GM12874 (cell line): ENCODE measurements around the gene BIN1.

ENCODE experiments used
- CTCF ChIP-seq: IDR thresholded peaks from 2 replicates; pipeline ENCODE4 v1.5.1; 2011; ENCODE audit warnings: low read depth, mild to moderate bottlenecking, control low read depth, low read length, moderate library complexity; ENCODE audit not compliant: insufficient read depth

Gene BIN1

GRCh38 chr2:127070221-127070620 lies 36.7 kb downstream of the BIN1 start:
- TF ChIP-seq CTCF, result no peak

- TF ChIP-seq CTCF, result no peak
These were observed 37.4 kb downstream of the BIN1 start for GRCh38 chr2:127069536-127069935.

GRCh38 chr2:127069003-127069402 lies 38.0 kb downstream of the BIN1 start:
- TF ChIP-seq CTCF, result no peak

DNA sequence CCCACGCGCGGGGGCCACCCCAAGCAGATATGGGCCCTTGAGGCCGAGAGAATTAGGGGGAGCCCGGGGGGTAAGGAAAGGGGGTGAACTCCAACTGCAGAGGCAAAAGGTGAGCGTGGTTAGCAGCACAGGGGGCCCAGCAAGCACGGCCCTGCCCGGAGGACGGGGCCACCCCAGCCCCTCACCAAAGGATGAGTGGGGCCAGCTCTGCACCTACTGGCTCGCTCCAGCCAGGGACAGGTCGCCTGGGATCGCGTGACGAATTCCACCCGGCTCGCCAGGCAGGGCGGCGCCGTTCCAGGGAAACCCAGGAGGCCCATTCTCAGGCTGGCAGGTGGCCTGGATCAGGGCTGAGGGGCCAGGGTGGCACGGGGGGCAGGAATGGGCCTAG lies 38.6 kb downstream of the BIN1 start:
- no peak for TF ChIP-seq CTCF

GRCh38 chr2:127067620-127068350 lies 39.2 kb downstream of the BIN1 start:
- peak; percentile 92 for TF ChIP-seq CTCF

DNA sequence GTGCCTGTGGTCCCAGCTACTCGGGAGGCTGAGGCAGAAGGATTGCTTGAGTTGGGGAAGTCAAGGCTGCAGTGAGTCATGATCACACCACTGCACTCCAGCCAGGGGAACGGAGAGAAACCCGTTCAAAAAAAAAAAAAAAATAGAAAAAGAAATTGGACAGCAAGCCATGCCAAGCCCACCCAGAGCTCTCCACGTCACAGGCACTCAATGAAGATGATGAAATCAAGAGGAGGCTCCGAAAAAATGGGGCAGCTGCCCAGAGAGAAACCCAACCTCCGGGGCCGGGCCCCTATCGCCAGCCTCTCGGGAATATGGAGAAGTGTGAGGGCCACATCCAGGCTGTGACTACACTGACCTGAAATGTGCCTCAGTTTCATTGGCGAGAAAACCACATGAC lies 40.0 kb downstream of the BIN1 start:
- TF ChIP-seq CTCF, result no peak

GRCh38 chr2:127065940-127066318 lies 41.0 kb downstream of the BIN1 start:
- TF ChIP-seq CTCF, result no peak
